Upper lobe of right lung (tissue), 1 donor: ENCODE data around the gene LYPD5. TPM values are rescaled to one million over a fixed set of nuclear protein-coding genes. Genes with fewer than 3 reads are reported as not detected.

ENCODE experiments used
- ATAC-seq: fragments of 200-7000 bp; cut with Tn5 transposase; one replicate; pipeline ENCODE4 v1.9.1; 2020; ENCODE audit warnings: mild to moderate bottlenecking, moderate library complexity
- DNase-seq: peaks from one replicate; pipeline ENCODE4 v3.0.0-alpha.2; 2020
- H3K27ac ChIP-seq: fragments of 200-600 bp; one replicate; pipeline ENCODE4 v1.8.0; 2022
- H3K27me3 ChIP-seq: fragments of 200-600 bp; one replicate; pipeline ENCODE4 v1.8.0; 2022; ENCODE audit warnings: mild to moderate bottlenecking
- H3K36me3 ChIP-seq: fragments of 200-600 bp; one replicate; pipeline ENCODE4 v1.8.0; 2022
- H3K4me1 ChIP-seq: fragments of 200-600 bp; one replicate; pipeline ENCODE4 v1.8.0; 2022
- H3K4me3 ChIP-seq: fragments of 200-600 bp; one replicate; pipeline ENCODE4 v1.8.0; 2022; ENCODE audit warnings: mild to moderate bottlenecking
- H3K9me3 ChIP-seq: fragments of 200-600 bp; one replicate; pipeline ENCODE4 v1.8.0; 2022
- intact Hi-C: fragments of 100-400 bp; cut with DNase I; formaldehyde crosslinking; loops from one replicate; pipeline ENCODE4 v1.11.0; 2022
- total RNA-seq: library from RNA; stranded (reverse); fragmentation: NEBNext Ultra II Directional; extraction: Animal tissue kit (Norgen Biotek cat#: 25700); gene quantifications from one replicate; pipeline ENCODE4 v1.2.1, GENCODE V29; 2021
- TF ChIP-seq, protein P1 (sequence below): fragments of 200-600 bp; IDR thresholded peaks from one replicate; pipeline ENCODE4 v1.8.0; 2022; ENCODE audit warnings: antibody characterized with exemption
- donor health status: DM: no; HTN: yes; CAD: no; lungs with severe emphysema.

The LYPD5 gene
- total RNA-seq, 1 donor from 2014 or later, result 3.6 TPM

DNA sequence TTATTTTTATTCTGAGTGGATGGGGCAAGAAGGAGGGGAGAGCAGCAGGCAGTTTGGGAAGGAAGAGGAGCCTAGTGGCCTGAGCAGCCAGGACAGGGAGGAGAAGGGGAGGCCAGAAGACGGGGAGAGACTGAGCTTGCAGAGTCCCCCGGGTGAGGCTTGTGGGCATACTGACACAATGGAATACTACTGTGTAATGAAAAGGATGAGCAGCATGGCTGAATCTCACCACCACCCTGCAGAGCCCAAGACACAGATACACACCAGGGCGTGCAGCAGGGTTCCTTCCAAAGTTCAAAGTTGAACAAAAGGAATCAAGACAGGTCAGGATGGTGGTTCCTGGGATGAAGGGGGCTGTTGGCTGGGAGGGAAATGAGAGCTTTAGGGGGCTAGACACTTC lies 39.4 kb downstream of the LYPD5 start:
- no peak for ATAC-seq
- Histone ChIP-seq H3K27me3 (no peaks in the 10 kb centered on the region), H3K4me1 (peaks cover 19% of the 10 kb centered on the region), H3K4me3 (no peak overlapping the region), H3K27ac (no peak overlapping the region), H3K9me3 (no peaks in the 10 kb centered on the region), H3K36me3 (no peaks in the 10 kb centered on the region)
- TF ChIP-seq, protein P1, sequence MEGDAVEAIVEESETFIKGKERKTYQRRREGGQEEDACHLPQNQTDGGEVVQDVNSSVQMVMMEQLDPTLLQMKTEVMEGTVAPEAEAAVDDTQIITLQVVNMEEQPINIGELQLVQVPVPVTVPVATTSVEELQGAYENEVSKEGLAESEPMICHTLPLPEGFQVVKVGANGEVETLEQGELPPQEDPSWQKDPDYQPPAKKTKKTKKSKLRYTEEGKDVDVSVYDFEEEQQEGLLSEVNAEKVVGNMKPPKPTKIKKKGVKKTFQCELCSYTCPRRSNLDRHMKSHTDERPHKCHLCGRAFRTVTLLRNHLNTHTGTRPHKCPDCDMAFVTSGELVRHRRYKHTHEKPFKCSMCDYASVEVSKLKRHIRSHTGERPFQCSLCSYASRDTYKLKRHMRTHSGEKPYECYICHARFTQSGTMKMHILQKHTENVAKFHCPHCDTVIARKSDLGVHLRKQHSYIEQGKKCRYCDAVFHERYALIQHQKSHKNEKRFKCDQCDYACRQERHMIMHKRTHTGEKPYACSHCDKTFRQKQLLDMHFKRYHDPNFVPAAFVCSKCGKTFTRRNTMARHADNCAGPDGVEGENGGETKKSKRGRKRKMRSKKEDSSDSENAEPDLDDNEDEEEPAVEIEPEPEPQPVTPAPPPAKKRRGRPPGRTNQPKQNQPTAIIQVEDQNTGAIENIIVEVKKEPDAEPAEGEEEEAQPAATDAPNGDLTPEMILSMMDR, result no peak
- intact Hi-C loops, result no loop called here
- no peak for DNase-seq

GRCh38 chr19:43760941-43761340 lies 41.3 kb downstream of the LYPD5 start:
- DNase-seq, result no peak
- Histone ChIP-seq H3K36me3 (no peaks in the 10 kb centered on the region), H3K27ac (no peak overlapping the region), H3K9me3 (no peaks in the 10 kb centered on the region), H3K4me3 (no peak overlapping the region), H3K27me3 (no peaks in the 10 kb centered on the region), H3K4me1 (peaks cover 10% of the 10 kb centered on the region)
- TF ChIP-seq, protein P1, result no peak
- intact Hi-C loops, result no loop called here
- no peak for ATAC-seq

GRCh38 chr19:43759515-43759914 lies 42.7 kb downstream of the LYPD5 start:
- TF ChIP-seq, protein P1, result no peak
- Histone ChIP-seq H3K27me3 (no peaks in the 10 kb centered on the region), H3K36me3 (no peaks in the 10 kb centered on the region), H3K4me1 (no peaks in the 10 kb centered on the region), H3K9me3 (no peaks in the 10 kb centered on the region), H3K27ac (no peak overlapping the region), H3K4me3 (no peak overlapping the region)
- DNase-seq, result no peak
- ATAC-seq, result no peak
- intact Hi-C loops, result no loop called here

DNA sequence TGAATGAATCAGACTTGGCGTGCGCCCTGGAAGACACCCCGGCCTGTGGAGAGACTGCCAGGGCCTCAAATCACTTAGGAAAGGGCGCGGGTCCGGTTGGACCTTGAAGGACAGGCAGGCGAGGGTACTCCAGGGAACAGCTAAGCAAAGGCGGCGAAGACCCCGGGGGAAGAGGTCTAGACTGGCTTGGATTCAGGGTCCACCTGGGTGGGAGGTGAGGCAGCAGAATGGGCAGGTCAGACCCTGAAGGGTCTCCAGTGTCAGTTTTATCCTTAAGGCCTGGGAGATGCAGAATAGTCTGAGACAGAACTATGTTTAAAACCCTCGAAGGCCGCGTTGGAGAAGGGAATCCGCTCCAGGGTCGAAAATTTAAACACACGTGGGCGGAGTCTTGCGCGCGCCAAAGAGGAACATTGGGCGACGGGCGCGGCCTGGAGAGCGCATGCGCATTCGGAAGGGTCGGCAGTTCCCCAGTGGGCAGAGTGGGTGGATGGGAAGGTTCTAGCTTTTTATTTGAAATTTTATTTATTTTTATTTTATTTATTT lies 46.9 kb downstream of the LYPD5 start:
- ATAC-seq (peak; percentile 55), DNase-seq (peak; percentile 92)
- peaks cover 18% of the 10 kb centered on the region for H3K4me1 ChIP-seq

GRCh38 chr19:43754503-43755255 lies 47.6 kb downstream of the LYPD5 start, which contains the start of gene SMG9:
Gene SMG9 (minus strand): TSS chr19:43754962. CDS start chr19:43750741, 4,221 bp downstream.
- TF ChIP-seq, protein P1, result no peak
- Histone ChIP-seq H3K9me3 (no peaks in the 10 kb centered on the region), H3K27me3 (no peaks in the 10 kb centered on the region), H3K27ac (peak within 1 kb of the TSS; percentile 97), H3K36me3 (peaks cover 15% of the 10 kb centered on the region), H3K4me3 (peak within 1 kb of the TSS; percentile 69), H3K4me1 (peaks cover 18% of the 10 kb centered on the region)
- ATAC-seq (peak; percentile 94), DNase-seq (peak; percentile 100)
- intact Hi-C loops, result no loop called here

More for the DNA sequence above, 46.9 kb downstream of the LYPD5 start:
- Histone ChIP-seq H3K27ac (peak overlapping the region; percentile 97), H3K9me3 (no peaks in the 10 kb centered on the region), H3K36me3 (peaks cover 8% of the 10 kb centered on the region), H3K4me3 (peak overlapping the region; percentile 69), H3K27me3 (no peaks in the 10 kb centered on the region)
- intact Hi-C loops, result no loop called here
- TF ChIP-seq, protein P1, result no peak
